Measurements from ENCODE around the gene PXK. TPM values are rescaled to one million over a fixed set of nuclear protein-coding genes. Genes with fewer than 3 reads are reported as not detected.
A peak's percentile ranks its signal among the peaks of the same experiment; 100 is the strongest.

PXK gene
- total RNA-seq, 2 experiments from 2014 or later: 61.7 to 64.7 TPM

DNA sequence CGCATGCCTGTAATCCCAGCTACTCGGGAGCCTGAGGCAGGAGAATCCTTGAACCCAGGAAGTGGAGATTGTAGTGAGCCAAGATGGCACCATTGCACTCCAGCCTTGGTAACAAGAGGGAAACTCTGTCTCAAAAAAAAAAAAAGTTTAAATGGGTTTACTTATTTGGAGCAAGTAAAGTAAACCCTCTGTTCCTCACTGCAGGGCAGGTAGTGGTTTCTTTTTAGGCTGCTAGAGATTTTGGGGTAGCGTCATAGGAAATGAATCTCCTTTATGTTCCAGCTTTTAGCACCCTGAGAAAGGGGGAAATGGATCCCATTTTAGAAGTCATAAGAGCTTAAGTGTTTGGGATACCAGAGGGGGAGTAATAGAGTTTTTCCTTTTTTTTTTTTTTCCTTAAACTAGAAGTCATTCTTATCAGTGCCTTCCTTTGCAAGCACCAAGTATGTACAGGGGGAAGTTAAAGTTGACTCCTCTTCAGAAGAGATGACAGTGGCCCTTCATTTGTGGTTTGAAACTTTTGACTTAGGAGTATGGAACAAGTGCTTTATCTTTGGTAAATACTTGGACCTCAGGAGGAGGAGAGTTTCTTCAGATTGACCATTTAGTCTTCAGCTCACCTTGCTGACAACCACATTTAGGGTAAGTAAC, 8.0 kb downstream of the PXK start:
- Mint-ChIP-seq H3K36me3 (peaks cover 41% of the 10 kb centered on the region), H3K4me3 (no peak overlapping the region), H3K4me1 (peaks cover 29% of the 10 kb centered on the region), H3K27ac (peak overlapping the region; percentile 56), H3K27me3 (no peaks in the 10 kb centered on the region), H3K9me3 (ENCODE audit: low read depth) (no peaks in the 10 kb centered on the region)
- CTCF ChIA-PET: interaction anchor here (0.7 to 1.8 kb wide), 3 partner anchors 9 to 151 kb away, joined by 3 to 4 read pairs (median 4); partner anchors contain the start of genes HTD2, KCTD6 and RPP14
- DNase-seq (no peak), ATAC-seq (no peak)

DNA sequence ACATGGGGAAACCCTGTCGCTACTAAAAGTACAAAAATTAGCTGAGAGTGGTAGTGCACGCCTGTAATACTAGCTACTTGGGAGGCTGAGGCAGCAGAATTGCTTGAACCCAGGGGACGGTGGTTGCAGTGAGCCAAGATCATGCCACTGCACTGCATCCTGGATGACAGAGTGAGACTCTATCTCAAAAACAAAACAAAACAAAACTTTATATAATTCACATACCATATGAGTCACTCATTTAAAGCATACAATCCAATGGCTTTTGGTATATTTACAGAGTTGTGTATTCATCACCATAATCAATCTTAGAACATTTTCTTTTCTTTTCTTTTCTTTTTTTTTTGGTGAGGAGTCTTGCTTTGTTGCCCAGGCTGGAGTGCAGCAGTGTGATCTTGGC, 8.7 kb downstream of the PXK start:
- peak overlapping the region; percentile 56 for H3K27ac Mint-ChIP-seq
- DNase-seq: no peak
- peaks cover 42% of the 10 kb centered on the region for H3K36me3 Mint-ChIP-seq
- H3K4me3 Mint-ChIP-seq: no peak overlapping the region
- peaks cover 29% of the 10 kb centered on the region for H3K4me1 Mint-ChIP-seq
- no peaks in the 10 kb centered on the region for H3K27me3 Mint-ChIP-seq
- CTCF ChIA-PET: interaction anchor here (1.0 kb wide), 1 partner anchor 35 kb away, joined by 3 read pairs; the partner anchor contains the start of genes HTD2 and RPP14
- no peaks in the 10 kb centered on the region for H3K9me3 Mint-ChIP-seq (ENCODE audit: low read depth)
- ATAC-seq: no peak

DNA sequence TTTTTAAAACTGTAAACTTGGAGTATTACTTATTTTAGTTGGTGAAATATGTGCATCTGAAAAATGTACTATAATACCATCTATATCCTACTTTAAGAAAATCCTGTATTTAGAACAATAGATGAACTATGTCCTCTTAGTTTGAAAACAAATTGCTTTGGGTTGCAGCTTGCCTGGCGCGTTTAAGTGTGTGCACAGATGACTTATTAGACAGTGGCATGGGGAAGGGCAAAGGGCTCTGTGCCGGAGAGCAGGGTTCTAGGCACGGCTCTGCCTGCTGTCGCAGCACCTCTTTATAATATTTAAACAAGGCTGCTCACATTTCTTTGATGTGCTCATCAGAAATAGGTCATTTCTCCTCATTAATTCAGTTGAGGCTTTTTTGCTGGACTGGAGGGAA, 10.0 kb downstream of the PXK start:
- ATAC-seq (no peak), DNase-seq (no peak)
- peaks cover 43% of the 10 kb centered on the region for H3K36me3 Mint-ChIP-seq
- peak overlapping the region; percentile 26 for H3K27ac Mint-ChIP-seq
- no peak overlapping the region for H3K4me3 Mint-ChIP-seq
- no peaks in the 10 kb centered on the region for H3K9me3 Mint-ChIP-seq (ENCODE audit: low read depth)
- CTCF ChIA-PET: interaction anchor here (1.0 kb wide), 1 partner anchor 9 kb away, joined by 5 read pairs; the partner anchor contains the start of gene PXK
- H3K27me3 Mint-ChIP-seq: no peaks in the 10 kb centered on the region
- peaks cover 36% of the 10 kb centered on the region for H3K4me1 Mint-ChIP-seq

DNA sequence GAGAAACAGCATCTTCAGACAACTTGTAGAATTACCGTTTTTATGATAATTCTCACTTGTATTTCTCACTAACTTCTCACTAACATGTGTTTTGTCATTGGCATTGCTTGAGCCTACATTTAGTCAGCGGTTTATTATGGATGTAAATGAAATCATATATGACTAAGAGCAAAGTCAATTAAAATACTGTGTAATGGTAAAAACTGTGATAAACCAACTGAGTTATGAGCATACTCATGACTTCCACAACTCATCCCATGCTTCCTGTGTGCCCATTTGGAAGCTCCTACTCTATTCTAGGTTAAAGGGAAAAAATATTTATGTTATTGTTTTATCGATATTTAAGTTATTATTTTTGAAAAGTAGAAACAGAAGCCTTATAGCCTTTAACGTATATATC, 12.8 kb downstream of the PXK start:
- ATAC-seq (no peak), DNase-seq (no peak)
- Mint-ChIP-seq H3K4me1 (peaks cover 59% of the 10 kb centered on the region), H3K27me3 (no peaks in the 10 kb centered on the region), H3K4me3 (no peak overlapping the region), H3K36me3 (peaks cover 53% of the 10 kb centered on the region), H3K9me3 (ENCODE audit: low read depth) (peaks cover 2% of the 10 kb centered on the region), H3K27ac (no peak overlapping the region)
- CTCF ChIA-PET: interaction anchor here (14.1 kb wide), 1 partner anchor 10 kb away, joined by 144 read pairs; the partner anchor contains the start of gene PXK

DNA sequence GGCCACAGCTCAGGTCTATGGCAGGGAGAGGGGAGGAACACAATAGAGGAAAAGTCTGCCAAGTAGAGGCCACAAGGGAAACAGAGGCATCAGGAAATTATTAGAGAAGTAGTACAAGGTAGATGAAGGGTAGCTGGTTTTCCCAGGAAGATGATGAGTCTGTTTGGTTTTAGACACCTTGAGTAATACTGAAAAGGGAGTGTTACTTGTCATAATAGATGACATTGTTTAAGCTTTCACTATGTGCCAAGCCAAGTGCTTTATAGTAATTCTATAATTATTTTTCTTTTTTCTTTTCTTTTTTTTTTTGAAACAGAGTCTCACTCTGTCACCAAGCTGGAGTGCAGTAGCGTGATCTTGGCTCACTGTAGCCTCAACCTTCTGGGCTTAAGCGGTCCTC, 13.7 kb downstream of the PXK start:
- CTCF ChIA-PET: interaction anchor here (0.6 to 14.1 kb wide), 2 partner anchors 11 to 38 kb away, joined by 3 to 144 read pairs; partner anchors contain the start of gene PXK
- ATAC-seq: peak; percentile 23
- no peak overlapping the region for H3K4me3 Mint-ChIP-seq
- H3K27ac Mint-ChIP-seq: peak overlapping the region; percentile 75
- H3K27me3 Mint-ChIP-seq: no peaks in the 10 kb centered on the region
- H3K4me1 Mint-ChIP-seq: peaks cover 60% of the 10 kb centered on the region
- H3K9me3 Mint-ChIP-seq (ENCODE audit: low read depth): peaks cover 2% of the 10 kb centered on the region
- DNase-seq: no peak
- H3K36me3 Mint-ChIP-seq: peaks cover 50% of the 10 kb centered on the region

DNA sequence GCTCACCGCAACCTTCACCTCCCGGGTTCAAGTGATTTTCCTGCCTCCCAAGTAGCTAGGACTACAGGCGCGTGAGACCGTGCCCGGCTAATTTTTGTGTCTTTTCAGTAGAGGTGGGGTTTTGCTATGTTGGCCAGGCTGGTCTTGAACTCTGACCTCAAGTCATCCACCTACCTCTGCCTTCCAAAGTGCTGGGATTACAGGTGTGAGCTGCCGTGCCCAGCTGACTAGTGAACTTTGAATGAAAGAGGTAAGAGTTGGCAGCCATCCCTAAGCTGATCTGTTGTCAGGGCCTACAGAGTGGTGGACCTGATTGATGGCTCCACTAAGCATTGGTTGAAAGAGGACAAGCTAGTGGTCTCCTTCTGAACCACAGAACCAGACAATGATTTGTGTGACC, 15.3 kb downstream of the PXK start:
- ATAC-seq (no peak), DNase-seq (no peak)
- Mint-ChIP-seq H3K4me1 (peaks cover 74% of the 10 kb centered on the region), H3K9me3 (ENCODE audit: low read depth) (peaks cover 2% of the 10 kb centered on the region), H3K36me3 (peaks cover 55% of the 10 kb centered on the region), H3K4me3 (no peak overlapping the region), H3K27ac (peak overlapping the region; percentile 22), H3K27me3 (no peaks in the 10 kb centered on the region)
- CTCF ChIA-PET: interaction anchor here (0.6 to 14.1 kb wide), 2 partner anchors 13 to 156 kb away, joined by 3 to 144 read pairs; partner anchors contain the start of gene PXK

DNA sequence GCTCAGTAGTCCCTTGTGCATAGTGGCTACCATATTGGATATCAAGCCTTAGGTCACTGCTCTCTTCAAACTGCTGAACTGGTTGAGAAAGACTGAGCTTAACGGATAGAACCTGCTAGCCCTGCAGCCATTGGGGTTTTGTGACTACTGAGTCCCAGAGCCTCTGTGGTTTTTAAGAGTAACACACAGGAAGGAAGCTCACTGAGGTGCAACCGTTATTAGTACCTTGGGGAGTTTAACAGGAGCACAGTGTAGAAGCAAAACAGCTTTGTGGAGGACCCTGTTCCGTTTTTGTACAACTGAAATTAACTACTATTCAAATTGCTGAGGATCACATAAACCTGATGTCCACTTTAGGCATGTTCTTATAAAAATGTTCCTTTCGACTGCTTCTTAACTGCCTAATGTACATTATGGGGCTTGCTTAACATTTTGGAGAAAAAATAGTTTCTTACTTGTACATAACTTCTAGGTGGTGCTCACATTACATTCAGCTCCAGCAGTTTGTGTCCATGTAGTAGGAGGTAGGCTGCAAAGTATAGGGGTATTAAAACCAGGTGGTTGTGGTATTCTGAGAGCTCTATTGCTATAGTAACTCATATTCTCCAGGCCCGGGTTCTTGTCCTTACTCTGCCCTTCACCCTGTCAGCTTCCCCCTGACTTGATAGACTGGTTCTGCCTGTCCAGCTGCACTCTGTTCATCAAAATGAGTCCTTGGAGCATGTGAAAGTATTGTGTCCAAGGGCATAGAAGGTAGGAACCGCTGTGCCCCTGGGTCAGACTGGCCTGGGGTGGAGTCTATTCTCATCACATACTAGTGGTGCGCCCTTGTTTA, 17.3 kb downstream of the PXK start:
- peaks cover 53% of the 10 kb centered on the region for H3K36me3 Mint-ChIP-seq

DNA sequence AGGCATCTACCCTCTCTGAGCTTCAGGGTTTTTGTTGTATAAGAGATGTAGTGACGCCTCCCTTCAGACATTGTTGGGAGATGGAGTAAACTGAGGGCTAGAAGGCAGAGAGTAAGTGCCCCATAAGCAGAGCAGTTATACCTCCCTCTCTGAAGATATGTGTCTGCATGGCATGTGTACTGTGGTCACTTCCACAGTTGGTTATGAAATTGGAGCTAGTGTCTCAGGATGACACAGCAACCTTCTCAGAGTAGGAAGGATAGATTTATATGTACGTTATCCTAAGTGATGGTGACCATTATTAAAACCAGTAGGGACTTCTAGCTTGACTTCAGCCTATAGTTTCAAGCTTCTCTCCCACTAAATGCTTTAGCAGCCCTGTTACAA, 17.9 kb downstream of the PXK start:
- ATAC-seq: peak; percentile 8

More for the DNA sequence above, 17.3 kb downstream of the PXK start:
- Mint-ChIP-seq H3K9me3 (ENCODE audit: low read depth) (peaks cover 2% of the 10 kb centered on the region), H3K4me1 (peaks cover 86% of the 10 kb centered on the region), H3K27ac (peak overlapping the region; percentile 94), H3K27me3 (no peaks in the 10 kb centered on the region), H3K4me3 (peak overlapping the region; percentile 61)
- peak; percentile 68 for ATAC-seq
- peak; percentile 80 for DNase-seq
- CTCF ChIA-PET: interaction anchor here (0.6 to 14.1 kb wide), 12 partner anchors 9 to 1659 kb away, joined by 3 to 144 read pairs (median 4); partner anchors contain the start of genes HTD2, PXK and RPP14

DNA sequence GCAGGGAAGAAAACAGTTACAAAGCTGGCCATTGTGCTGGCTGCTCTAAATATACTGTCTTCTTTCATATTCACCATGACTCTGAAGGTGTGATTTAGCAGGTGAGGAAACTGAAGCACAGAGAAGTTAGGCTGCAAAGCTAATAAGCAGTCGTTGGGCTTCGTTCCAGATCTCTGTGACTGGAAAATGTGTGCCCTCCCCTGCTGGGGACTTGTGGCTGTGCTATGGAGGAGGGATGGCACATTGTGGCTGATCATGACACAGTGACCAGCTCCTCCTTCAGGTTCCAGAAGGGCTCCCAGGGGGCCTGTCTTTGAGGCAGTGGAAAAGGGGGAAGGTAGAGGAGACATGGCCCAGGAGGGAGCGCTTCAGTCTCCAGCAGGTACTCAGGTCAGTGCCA, 19.2 kb downstream of the PXK start:
- Mint-ChIP-seq H3K4me1 (peaks cover 93% of the 10 kb centered on the region), H3K27ac (peak overlapping the region; percentile 94), H3K9me3 (ENCODE audit: low read depth) (peaks cover 2% of the 10 kb centered on the region), H3K4me3 (no peak overlapping the region), H3K27me3 (no peaks in the 10 kb centered on the region), H3K36me3 (peaks cover 46% of the 10 kb centered on the region)
- peak; percentile 49 for DNase-seq
- no peak for ATAC-seq
- CTCF ChIA-PET: interaction anchor here (0.9 to 14.1 kb wide), 6 partner anchors 17 to 66 kb away, joined by 3 to 144 read pairs (median 4); partner anchors contain the start of genes HTD2, PXK and RPP14

More for the DNA sequence above, 17.9 kb downstream of the PXK start:
- CTCF ChIA-PET: interaction anchor here (0.8 to 14.1 kb wide), 6 partner anchors 15 to 121 kb away, joined by 3 to 144 read pairs (median 9); partner anchors contain the start of genes HTD2, PXK and RPP14
- Mint-ChIP-seq H3K9me3 (ENCODE audit: low read depth) (peaks cover 2% of the 10 kb centered on the region), H3K27ac (peak overlapping the region; percentile 94), H3K27me3 (no peaks in the 10 kb centered on the region), H3K4me3 (peak overlapping the region; percentile 44), H3K4me1 (peaks cover 90% of the 10 kb centered on the region), H3K36me3 (peaks cover 53% of the 10 kb centered on the region)
- peak; percentile 45 for DNase-seq

DNA sequence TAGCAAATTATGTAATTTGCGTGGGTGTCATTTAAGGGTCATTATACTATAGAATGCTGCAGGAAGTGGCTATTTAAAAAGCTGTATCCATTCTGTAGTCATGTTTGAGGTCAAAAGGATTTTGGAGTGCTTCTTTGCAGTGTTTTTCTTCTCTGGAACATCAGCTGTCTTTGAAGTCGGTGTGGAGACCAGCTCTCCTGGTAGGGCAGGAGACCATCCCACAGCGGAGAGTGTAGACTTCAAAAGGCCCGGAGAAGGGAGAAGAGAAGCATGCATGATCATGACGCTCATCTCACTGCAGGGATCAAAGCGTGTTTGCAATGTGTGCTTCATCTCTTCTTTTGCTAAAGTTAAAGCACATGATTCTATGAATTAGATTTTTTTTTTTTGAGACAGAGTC, 19.9 kb downstream of the PXK start:
- ATAC-seq (no peak), DNase-seq (no peak)
- no peak overlapping the region for H3K4me3 Mint-ChIP-seq
- no peaks in the 10 kb centered on the region for H3K27me3 Mint-ChIP-seq
- peaks cover 43% of the 10 kb centered on the region for H3K36me3 Mint-ChIP-seq
- H3K27ac Mint-ChIP-seq: peak overlapping the region; percentile 94
- CTCF ChIA-PET: interaction anchor here (0.9 to 14.1 kb wide), 5 partner anchors 18 to 65 kb away, joined by 3 to 144 read pairs (median 3); partner anchors contain the start of genes HTD2, PXK and RPP14
- peaks cover 2% of the 10 kb centered on the region for H3K9me3 Mint-ChIP-seq (ENCODE audit: low read depth)
- peaks cover 93% of the 10 kb centered on the region for H3K4me1 Mint-ChIP-seq

DNA sequence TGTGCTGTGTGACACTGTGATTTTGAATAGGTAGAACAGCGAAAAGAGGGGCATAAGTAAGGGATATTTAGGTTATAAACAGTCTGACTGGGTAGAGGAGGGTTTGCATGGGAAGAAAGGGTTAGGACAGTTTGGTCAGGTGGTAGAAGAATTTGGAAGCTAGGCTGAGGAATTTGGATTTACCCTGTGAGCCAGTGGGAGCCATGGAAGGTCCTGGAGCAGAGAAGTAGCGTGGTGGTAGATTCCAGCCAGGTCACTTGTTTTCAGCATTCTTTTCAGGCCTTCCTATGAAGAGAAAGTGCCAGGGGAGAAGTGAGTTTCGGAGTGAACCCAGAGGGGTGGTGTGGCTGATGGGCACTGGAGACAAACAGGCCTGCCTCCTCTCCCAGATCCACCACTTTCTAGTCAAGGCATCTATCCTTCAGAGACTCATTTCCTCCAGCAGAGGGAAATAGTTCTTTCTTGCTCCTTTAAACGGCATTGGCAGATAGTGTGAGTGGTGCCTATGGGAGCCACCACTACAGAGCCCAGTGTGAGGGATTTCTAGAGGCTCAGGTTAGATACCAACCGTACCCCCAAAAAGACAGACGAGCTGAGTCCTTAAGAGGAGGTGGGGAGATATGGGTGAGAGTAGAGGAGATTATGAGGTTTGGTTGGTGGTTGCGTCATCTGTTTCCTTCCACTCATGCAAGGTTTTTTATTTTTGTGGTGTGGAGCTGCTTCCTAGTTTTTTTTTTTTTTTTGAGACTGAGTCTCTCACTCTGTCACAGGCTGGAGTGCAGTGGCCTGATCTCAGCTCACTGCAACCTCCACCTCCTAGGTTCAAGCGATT, 21.2 kb downstream of the PXK start:
- Mint-ChIP-seq H3K4me1 (peaks cover 91% of the 10 kb centered on the region), H3K27ac (peak overlapping the region; percentile 97), H3K36me3 (peaks cover 32% of the 10 kb centered on the region), H3K27me3 (no peaks in the 10 kb centered on the region), H3K4me3 (peak overlapping the region; percentile 71), H3K9me3 (ENCODE audit: low read depth) (peaks cover 2% of the 10 kb centered on the region)
- peak; percentile 76 for DNase-seq
- peak; percentile 59 for ATAC-seq
- CTCF ChIA-PET: interaction anchor here (1.0 to 14.1 kb wide), 5 partner anchors 10 to 61 kb away, joined by 5 to 144 read pairs (median 6); partner anchors contain the start of genes HTD2, PXK and RPP14

DNA sequence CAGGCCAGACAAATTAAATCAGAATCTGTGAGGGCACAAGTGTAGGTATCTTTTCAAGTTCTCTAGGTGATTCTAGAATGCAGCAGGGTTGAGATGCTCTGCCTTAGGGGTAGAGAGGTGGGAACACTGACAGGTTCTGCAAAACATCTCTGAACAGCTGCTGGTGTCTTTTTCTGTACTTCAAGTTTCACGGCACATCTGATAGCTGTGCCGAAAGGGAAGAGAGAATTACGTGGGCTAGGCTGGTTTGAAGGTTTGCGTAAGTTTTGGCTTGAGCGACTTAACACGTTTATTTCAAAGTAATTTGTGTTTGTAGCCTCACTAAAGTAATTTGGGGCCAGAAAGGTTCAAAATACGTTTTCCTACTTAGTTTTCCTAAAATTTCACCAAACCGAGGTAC, 22.5 kb downstream of the PXK start:
- peaks cover 80% of the 10 kb centered on the region for H3K4me1 Mint-ChIP-seq

More for the DNA sequence above, 22.5 kb downstream of the PXK start:
- ATAC-seq: no peak
- H3K27me3 Mint-ChIP-seq: no peaks in the 10 kb centered on the region
- H3K36me3 Mint-ChIP-seq: peaks cover 23% of the 10 kb centered on the region
- no peaks in the 10 kb centered on the region for H3K9me3 Mint-ChIP-seq (ENCODE audit: low read depth)
- DNase-seq: no peak
- H3K4me3 Mint-ChIP-seq: no peak overlapping the region
- CTCF ChIA-PET: interaction anchor here (1.3 to 14.1 kb wide), 4 partner anchors 20 to 60 kb away, joined by 5 to 144 read pairs (median 6); partner anchors contain the start of genes HTD2, PXK and RPP14
- H3K27ac Mint-ChIP-seq: peak overlapping the region; percentile 18
